Superior temporal gyrus (tissue), 1 donor: ENCODE data around the gene SPATA3.
"Not testable (repeated sequence)": the region's sequence is repeated elsewhere in the genome, so short reads cannot be mapped to it uniquely, and the experiment has no call there.

Experiments
- DNase-seq: peaks from one replicate; pipeline ENCODE4 v3.0.0-alpha.2; 2016; ENCODE audit errors: extremely low spot score

The SPATA3 gene

GRCh38 chr2:230995821-230996220, at the start of gene SPATA3:
Gene SPATA3 (plus strand): TSS chr2:230996121. CDS start chr2:230996234, 113 bp downstream.
- DNase-seq = no peak

DNA sequence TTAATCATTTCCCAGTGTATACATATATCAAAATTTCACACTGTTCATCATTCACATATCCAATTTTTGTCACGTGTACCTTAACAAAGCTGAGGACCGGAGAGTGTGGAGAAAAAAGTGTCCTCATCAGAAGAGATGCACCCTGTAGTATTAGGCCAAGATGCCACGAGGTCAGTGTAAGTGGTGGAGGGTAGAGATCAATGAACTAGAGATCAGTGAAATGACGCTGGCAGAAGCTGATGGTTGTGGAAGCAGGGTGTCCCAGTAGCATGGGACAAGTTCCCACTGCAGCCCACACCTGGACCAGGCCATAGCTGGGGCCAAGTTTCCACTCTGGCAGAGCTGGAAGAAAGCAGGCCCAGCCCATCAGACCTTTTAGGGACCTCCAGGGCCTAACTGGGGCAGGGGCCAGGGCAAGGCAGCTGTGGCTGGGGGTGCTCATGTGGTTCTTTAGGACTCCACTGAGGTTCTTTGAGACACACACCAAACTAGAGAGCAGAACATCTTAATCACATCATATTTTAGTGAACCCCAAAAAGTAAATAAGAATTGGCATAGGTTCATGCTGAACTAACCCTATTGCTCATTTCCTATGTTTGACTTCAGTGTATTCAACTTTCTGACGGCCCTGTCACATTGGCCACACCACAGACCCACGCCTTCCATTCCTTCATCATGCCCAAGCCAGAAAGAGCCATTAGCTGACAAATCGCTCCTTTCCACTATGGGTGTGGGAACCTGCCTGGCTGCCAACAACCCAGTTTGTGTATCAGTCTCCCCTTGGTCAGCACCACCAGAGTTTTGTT, 49.3 kb upstream of the SPATA3 start:
- no peak for DNase-seq

GRCh38 chr2:230947235-230947576, 48.7 kb upstream of the SPATA3 start:
- no peak for DNase-seq

GRCh38 chr2:230947908-230948365, 48.0 kb upstream of the SPATA3 start:
- DNase-seq = no peak

GRCh38 chr2:230949966-230950873, 45.7 kb upstream of the SPATA3 start:
- DNase-seq = no peak

- DNase-seq = no peak
Measured at GRCh38 chr2:230950874-230951339, 45.0 kb upstream of the SPATA3 start.

DNA sequence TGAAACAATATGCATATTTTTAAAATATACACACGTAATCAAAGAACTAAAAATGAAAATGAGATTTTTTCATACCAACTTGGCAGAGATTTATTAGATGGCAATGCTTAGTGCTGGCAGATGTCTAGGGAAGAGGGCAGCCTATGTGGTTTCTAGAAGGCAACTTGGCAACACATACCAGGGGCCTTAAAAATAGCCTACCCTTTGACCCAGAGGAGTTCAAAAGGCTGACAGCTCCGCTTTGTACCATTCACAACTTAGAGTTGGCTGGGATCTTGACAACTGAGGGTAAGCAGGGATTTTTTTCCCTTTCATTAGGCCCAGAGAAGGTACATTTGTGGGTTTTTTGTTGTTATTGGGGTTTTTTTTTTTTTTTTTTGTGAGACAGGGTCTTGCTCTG, 44.5 kb upstream of the SPATA3 start:
- DNase-seq = no peak

DNA sequence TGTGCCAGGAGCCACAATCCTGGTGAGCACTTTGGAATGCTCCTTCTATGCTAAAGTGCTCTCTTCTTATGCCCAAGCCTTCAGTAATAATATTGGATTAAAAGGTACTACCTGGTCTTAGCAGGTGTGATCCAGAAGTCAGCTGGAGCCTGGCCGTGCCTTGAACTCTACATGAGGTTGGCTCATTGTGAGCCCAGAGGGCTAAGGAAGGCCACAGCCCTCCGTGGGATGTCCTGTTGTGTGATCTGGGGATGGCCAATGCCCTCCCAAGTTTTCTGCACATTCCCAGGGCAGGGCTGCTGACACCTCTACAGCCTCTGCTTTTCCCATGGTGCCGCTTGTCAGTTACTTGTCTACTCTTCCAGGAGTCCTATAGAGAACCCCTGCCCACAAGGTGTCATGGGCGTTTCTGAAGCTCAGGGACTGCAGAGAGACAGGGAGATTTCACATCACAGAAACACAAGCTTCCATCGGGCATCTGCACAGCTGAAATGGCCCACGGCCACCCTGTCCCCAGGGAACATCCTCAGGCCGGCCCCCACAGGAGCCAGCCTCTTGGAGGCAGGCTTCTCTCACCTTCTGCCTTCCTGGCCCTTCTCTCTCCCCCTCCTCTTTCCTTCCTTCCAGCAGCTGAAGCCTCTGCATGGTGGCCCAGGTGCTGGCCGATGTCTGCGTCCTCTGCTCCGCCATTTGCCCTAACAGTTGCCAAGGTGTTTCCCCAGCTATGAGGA, 43.5 kb upstream of the SPATA3 start:
- DNase-seq = no peak

DNA sequence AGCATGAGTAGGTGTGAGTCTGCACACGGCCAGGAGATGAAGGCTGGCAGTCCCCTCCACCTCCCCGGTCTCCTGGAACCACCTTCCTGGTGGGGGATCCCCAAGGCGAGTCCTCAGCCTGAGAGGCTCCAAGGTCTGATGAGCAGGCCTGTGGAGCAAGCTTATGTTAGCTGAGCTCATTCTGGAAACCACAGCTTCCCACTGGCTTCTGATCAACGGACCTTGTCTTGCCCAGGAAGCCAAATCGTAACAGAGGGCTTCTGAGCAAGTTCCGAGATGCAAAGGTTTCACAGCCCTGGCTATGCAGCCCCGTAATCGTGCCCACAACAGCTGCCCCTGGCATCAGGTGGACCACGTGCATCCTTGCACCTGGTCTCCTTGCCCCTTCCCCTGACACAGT, 42.1 kb upstream of the SPATA3 start:
- no peak for DNase-seq

DNA sequence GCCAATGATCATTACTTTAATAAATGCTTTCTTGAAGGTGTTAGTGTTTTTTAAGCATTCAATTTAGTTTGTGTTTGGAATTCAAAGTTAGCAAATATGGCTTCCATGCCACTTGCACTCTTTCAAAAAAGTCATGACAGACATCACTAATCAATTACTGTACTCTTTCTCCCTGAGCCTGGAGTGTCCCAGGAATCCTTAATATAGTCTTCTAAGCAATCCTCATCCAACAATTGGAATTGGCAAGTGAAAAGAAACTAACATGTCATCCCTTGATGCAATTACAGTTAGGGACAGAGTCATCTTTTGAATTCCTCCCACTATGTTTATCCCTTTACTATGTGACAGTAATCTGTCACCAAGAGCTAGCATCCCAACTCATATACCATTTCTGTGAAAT, 41.2 kb upstream of the SPATA3 start:
- DNase-seq = no peak

DNA sequence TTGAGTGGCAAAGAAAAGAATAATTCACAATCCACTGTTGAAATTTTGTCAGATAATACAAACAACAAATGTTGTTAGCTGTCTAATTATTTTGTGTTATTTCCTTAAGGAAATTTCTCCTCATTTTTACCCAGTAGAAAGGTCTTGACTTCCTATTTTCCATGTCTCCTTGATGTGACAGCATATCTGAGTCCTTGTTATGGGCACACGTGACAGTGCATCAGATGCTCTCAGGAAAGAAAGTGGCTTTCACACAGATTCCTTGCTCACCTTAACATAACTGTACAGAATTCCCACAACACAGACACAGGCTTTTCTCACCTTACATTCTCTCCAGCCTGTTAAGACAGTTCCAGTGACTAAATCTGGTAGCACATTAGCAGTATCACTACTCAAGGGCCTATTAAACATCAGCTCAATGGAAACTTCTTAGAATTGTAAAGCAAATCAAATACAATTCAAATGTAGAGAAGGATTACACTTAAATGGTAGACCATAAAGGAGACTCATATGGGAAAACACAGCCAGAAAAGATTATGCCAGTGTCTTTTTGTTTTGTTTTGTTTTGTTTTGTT, 40.7 kb upstream of the SPATA3 start:
- no peak for DNase-seq

DNA sequence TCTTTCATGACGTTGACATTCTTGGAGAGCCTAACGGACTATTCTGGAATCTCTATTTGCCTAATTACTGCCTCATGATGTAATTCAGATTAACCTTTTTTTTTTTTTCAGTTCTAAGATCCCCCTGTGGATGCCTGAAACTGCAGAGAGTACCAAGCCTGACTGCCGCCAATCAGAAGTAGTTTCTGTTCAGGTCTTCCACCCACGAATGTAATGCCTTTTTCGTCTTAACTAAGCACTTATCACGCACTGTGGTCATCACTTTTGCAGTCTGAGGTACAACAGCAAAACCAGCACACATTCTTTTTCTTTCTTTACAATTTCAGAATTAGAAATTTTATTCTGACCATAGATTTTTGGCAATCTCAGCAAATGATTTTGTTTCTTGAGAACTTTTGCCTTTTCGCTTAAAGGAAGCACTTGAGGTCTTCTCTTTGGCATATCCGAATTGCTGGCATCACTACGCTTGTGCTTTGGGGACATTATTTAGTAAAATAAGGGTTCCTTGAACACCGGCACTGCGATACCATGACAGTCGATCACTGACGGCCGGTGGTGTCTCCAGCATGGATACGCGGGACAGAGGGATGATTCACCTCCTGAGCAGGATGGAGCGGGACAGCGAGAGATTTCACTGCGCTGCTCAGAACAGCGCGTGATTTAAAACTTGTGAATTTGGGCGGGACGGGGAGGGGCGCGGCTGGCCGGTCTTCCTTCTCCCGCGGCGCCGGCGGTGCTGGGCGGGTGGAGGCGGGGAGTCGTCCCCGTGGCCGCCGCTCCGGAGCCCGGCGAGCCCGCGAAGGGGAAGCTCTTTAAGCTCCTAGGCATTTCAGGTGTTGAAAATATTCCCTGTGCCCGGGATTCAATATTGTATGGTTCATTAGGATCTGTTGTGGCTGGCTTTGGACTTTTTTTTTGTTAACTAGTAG, 38.8 kb upstream of the SPATA3 start:
- DNase-seq = peak; percentile 21

GRCh38 chr2:230957756-230958391, 38.0 kb upstream of the SPATA3 start:
- DNase-seq = no peak

GRCh38 chr2:230958820-230959756, 36.8 kb upstream of the SPATA3 start:
- no peak for DNase-seq

DNA sequence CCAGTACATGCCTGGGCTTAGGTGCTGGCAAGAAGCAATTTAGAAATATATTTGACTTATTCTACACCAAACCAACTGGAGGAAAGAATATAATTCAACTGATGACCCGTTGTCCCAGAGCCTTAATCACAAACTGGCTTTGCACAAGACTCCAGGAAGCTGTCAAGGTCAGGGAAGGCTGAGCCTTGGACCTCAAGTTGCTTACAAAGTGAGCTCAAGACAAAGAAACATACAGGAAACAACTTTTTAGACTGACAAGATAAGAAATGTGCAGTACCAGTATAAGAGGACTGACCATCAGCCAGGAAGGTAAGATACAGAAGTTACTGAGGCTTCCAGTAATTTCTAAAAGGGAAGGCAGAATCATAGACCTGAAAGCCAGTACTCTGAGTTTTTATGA, 35.9 kb upstream of the SPATA3 start:
- no peak for DNase-seq

DNA sequence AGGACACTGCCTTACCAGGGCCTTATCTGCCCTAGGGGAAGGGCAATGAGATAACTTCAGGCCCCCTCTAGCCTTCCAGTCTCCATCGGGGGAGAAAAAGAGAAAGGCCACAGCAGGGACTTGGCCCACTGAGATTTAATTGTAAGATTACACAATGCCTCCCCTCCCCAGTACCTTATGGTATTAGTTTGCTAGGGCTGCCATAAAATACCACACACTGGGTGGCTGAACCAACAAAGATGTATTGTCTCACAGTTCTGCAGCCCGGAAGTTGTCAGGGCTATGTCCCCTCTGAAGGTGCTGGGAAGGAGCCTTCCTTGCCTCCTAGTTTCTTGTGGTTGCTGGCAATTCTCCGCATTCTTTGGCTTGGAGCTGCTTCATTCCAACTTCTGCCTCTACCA, 34.8 kb upstream of the SPATA3 start:
- no peak for DNase-seq

- no peak for DNase-seq
Measured at GRCh38 chr2:230964136-230964730, 31.7 kb upstream of the SPATA3 start.

GRCh38 chr2:230967113-230967512, 28.8 kb upstream of the SPATA3 start:
- DNase-seq = no peak

- DNase-seq = not testable (repeated sequence)
Measured at GRCh38 chr2:230968314-230968713, 27.6 kb upstream of the SPATA3 start.
